MG63 (cell line): ENCODE measurements around the gene GPR153. TPM values are rescaled to one million over a fixed set of nuclear protein-coding genes. Genes with fewer than 3 reads are reported as not detected.
A peak's percentile ranks its signal among the peaks of the same experiment; 100 is the strongest.

ENCODE experiments used
- DNase-seq: peaks from one replicate; pipeline ENCODE4 v3.0.0-alpha.2; 2020
- H3K27me3 ChIP-seq: fragments of 250-450 bp; sonication (Bioruptor Pico); 2 replicates; pipeline ENCODE4 v1.5.1; 2020; ENCODE audit warnings: mild to moderate bottlenecking, moderate library complexity
- H3K36me3 ChIP-seq: fragments of 250-450 bp; sonication (Bioruptor Pico); 2 replicates; pipeline ENCODE4 v1.5.1; 2020; ENCODE audit warnings: mild to moderate bottlenecking, moderate library complexity
- H3K4me3 ChIP-seq: fragments of 250-450 bp; sonication (Bioruptor Pico); 2 replicates; pipeline ENCODE4 v1.5.1; 2020; ENCODE audit warnings: mild to moderate bottlenecking, moderate library complexity
- H3K9me3 ChIP-seq: fragments of 250-450 bp; sonication (Bioruptor Pico); 2 replicates; pipeline ENCODE4 v1.5.1; 2020; ENCODE audit warnings: mild to moderate bottlenecking, moderate library complexity
- total RNA-seq: library from RNA; depleted of rRNA; stranded (reverse); fragments of >200 nt; shearing (Covaris generic); gene quantifications from 2 replicates; pipeline ENCODE4 v1.2.3, GENCODE V29; 2014; ENCODE audit warnings: low replicate concordance

Gene GPR153
- total RNA-seq, 1 experiment from 2014 or later = 6.3 TPM

DNA sequence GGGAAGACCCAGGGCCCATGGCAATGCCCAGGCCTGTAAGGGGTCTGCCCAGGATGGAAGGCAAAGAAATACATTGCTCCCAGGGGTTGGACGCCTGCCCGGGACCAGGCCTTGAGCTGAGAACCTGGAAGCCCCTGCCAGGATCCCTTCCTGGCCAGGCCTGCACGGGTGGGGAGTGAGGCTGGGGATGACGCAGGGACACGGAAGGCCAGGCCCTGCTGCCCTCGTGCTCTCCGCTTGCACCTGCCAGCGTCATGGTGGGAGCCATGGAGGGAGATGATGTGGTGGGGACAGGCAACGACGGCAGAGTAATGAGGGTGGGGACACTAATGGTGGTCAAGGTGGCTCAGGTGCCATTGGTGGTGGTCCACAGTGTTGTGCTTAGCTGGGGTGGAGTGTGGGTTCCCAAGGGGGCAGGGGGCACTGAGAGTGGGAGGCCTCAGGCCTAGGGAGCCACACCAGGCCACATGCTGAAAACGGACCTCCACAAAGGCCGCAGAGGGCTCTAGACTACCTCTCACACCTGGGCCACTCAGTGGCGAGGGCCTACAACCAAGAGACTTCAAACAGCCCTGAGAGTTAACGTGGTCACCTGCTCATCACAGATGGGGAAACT is 12.6 kb downstream of the GPR153 start:
- no peaks in the 10 kb centered on the region for H3K36me3 ChIP-seq
- H3K9me3 ChIP-seq = no peaks in the 10 kb centered on the region
- H3K4me3 ChIP-seq = no peak overlapping the region
- no peak for DNase-seq
- H3K27me3 ChIP-seq = peaks cover 9% of the 10 kb centered on the region

DNA sequence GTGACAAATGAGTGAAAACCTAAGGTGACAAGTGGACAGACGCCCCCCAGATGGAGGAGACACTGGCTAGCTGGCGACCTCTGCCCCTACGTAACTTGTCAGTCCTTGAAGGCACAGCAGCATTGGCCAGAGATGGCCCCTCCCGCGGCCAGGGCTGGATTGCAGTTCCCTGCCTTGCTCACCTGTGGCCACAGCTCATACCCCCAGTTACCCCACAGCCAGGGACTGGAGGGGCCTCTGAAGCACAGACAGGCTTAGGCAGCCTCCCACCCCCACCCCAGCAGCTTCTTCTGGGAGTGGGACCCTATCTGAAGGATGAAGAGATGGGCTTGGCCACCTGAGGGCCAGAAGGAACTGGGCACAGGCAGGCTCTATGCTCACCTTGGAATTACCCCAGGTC is 13.2 kb downstream of the GPR153 start:
- Histone ChIP-seq H3K9me3 (no peaks in the 10 kb centered on the region), H3K36me3 (no peaks in the 10 kb centered on the region), H3K27me3 (peaks cover 12% of the 10 kb centered on the region), H3K4me3 (no peak overlapping the region)
- no peak for DNase-seq

DNA sequence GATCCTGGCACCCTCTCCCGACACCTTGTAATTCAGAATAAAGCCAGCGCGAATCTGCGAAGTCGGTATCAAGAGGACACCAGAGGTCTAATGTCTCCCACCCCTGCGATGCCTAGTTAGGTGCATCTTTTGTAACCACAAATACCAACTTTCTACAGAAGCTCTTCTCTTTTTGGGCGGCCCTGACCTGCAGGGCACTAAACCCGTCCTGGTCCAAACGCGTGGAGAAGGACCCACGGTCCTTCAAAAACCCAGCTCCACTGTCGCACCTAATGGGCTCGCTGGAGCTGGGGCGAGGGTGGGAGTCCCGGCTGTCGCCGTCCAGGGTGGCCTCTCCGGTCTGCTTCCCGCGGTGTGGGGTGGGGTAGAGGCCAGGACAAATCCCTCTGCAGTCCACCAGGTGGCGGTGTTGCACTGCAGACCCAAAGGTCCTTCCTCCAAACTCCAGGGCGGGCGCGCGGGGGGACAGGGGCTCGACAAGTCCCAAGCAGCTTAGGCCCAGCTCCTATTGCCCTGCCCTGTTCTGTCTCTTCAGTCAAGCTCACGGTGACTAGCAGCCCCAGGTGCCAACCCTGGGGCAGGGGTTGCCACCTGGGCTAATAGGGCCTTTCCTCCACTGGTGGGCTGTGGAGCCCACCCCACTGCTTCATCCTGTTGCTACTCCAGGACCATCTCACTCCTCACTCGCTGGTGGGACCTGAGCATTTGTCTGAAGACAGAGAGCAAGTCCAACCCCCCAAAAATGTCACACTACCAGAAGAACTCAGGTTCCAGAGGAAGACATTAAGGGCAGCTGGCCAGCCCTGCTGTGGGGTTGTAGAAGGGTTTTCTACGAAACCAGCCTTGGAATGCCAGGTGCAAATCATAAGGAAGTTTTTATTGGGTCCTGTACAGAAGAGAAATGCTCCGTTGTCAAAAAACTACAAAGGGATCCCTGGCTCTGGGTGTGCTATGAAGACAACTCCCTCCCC is 14.1 kb downstream of the GPR153 start:
- no peak overlapping the region for H3K4me3 ChIP-seq

DNA sequence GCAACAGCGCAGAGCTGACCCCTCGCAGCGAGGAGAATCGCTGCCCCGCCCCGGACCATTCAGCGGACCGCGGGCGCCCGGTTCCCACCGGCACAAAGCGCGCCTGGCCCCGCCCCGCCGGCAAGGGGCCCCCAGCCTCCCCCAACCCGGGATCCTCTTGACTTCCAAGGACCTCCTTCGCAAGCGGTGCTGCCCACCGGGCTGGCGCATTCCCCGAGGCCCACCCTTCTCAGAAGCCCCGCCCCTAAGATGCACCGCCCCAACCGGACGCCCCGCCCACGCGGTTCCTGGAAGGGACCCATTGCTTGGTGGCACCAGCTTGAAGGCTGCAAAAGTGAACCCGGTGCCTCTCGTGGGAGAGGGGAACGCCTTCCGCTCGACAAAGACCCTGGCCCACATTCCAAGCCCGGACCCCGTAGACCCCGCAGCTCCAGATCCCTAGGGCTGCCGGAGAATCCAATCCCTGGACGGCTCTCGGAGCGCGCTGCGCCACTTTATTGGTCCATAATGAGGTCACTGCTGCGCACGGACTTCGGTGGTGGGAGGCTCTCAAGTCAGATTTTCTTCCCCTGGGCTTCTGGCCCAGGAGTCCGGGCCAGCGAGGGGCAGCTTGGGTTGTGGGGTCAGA is 14.9 kb downstream of the GPR153 start:
- Histone ChIP-seq H3K4me3 (peak overlapping the region; percentile 10; the same call in 1 of the 2 replicates), H3K36me3 (no peaks in the 10 kb centered on the region), H3K9me3 (no peaks in the 10 kb centered on the region), H3K27me3 (peaks cover 17% of the 10 kb centered on the region)
- DNase-seq = no peak

More for the DNA sequence above, 14.1 kb downstream of the GPR153 start:
- peak; percentile 67 for DNase-seq
- no peaks in the 10 kb centered on the region for H3K9me3 ChIP-seq
- H3K36me3 ChIP-seq = no peaks in the 10 kb centered on the region
- H3K27me3 ChIP-seq = peaks cover 16% of the 10 kb centered on the region

DNA sequence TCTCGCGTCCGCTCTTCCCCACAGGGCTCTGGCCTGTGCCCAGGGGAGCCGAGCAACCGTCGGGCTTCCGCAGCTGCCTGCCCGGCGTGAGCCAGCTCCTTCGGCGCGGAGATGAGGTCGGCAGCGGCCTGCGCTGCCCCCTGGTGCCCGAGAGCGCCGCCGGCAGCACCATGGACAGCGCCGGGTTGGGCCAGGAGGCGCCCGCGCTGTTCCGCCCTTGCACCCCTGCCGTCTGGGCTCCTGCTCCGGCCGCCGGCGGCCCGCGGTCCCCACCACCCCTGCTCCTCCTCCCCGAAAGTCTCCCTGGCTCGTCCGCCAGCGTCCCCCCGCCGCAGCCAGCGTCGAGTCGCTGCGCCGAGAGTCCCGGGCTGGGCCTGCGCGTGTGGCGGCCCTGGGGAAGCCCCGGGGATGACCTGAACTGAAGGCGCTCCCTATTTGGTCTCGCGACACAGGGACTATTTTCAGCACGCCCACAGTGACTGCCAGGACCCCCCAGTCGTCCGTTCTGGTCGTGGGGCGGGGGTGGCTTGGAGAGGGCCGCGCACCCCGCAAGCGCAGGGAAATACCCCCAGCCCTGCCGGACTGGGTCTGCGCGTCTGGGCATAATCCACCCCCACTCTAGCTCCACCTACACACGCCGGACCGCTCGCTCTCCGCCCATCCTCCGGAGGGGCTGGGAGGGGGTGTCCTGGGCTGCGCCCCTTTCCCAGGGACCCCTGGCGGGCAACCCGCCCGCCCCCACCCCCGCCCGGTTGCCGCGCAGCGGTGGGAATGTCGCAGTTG is 15.6 kb downstream of the GPR153 start:
- Histone ChIP-seq H3K27me3 (peaks cover 17% of the 10 kb centered on the region), H3K36me3 (no peaks in the 10 kb centered on the region), H3K4me3 (peak overlapping the region; percentile 6; the same call in 1 of the 2 replicates), H3K9me3 (no peaks in the 10 kb centered on the region)
- peak; percentile 84 for DNase-seq

DNA sequence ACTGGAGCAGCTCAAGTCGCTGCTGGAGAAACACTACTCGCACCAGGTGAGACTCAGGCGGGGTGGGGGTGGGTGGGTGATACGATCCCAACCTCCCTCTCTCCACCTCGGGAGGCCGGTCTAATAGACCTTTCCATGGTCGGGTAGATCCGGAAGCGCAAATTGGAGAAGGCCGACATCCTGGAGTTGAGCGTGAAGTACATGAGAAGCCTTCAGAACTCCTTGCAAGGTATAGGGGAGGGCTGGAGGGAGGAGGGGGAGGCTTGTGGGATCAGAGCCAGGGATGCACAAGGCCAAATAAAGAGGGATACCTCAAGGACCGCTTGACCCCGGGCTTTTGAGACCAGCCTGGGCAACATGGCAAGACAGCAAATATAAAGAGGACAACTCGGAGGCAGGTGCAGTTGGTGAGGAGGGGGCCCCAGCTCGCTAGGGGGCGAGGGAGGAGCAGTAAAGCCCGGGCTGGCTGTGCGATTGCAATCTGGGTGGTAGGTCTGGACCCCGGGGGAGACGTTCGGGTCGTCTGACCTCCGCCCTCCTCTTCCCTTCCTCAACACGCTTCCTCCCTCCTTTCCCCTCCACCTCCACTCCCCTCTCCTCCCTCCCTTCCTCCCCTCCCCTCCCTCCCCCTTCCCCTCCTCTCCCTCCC is 16.4 kb downstream of the GPR153 start:
- Histone ChIP-seq H3K36me3 (no peaks in the 10 kb centered on the region), H3K4me3 (no peak overlapping the region), H3K9me3 (no peaks in the 10 kb centered on the region), H3K27me3 (peaks cover 17% of the 10 kb centered on the region)
- DNase-seq = no peak

DNA sequence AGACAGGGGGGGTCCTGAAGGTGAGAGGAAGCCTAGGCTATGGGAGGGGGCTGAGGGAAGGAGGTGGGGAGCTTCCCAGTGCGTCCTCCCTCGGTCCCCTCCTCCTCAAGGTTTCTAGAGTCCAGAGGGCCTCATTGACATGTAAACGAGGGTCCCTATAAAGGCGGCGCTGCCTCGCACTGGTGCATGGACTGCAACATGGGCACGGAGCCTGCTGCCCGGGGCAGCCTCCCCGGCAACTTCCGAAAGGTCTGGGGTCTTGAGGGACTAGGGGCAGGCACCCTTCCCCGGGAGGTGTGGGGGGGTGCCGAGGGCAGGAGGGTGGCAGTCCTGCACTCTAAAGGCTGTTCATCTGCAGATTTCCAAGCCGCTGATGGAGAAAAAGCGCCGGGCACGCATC is 16.9 kb downstream of the GPR153 start, which contains the start of gene HES3:
HES3 (plus strand) TSS at position 187 of the 400 bp plus-strand sequence; CDS start at position 374, 187 bp downstream.
- no peaks in the 10 kb centered on the region for H3K9me3 ChIP-seq
- H3K4me3 ChIP-seq = no peak within 1 kb of the TSS
- peaks cover 17% of the 10 kb centered on the region for H3K27me3 ChIP-seq
- no peak for DNase-seq
- H3K36me3 ChIP-seq = no peaks in the 10 kb centered on the region

DNA sequence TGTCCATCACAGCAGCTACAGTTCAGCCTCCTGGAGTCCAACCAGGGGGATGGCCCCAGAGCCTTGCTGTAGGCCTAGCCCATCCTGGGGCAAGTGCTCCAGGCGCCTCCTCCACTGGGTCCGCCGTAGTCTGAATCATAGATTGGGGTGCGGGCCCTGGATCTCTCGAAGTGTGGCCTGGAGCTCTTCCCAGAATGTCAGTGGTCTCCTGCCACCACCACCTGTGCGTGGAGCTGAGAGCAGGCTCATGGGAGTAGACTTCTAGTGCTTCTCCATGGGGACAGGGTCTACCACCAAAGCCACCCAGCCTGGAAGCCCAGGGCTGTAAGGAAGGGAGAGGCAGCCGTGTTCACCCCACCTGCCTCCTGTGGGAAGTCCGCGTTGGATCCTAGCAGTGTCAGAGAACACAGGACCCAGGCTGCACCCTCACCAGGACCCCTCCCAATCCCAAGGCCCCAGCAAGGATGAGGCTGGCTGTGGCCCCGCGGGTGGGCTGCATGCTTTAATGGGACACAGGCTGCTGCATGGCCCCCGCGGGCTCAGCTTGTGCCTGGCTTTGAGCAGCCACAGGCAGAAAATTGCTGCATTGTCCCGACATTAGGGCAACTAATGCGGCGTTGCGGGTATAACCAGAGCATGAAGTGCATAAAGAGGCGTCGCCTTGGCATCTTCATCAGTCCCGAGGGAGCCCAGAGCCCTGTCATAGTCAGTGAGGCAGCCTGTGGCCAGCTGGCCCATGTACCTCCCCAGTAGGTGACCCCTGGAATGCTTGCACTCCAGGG is 17.7 kb downstream of the GPR153 start:
- no peaks in the 10 kb centered on the region for H3K36me3 ChIP-seq
- DNase-seq = no peak
- H3K27me3 ChIP-seq = peaks cover 17% of the 10 kb centered on the region
- H3K4me3 ChIP-seq = no peak overlapping the region
- H3K9me3 ChIP-seq = no peaks in the 10 kb centered on the region

DNA sequence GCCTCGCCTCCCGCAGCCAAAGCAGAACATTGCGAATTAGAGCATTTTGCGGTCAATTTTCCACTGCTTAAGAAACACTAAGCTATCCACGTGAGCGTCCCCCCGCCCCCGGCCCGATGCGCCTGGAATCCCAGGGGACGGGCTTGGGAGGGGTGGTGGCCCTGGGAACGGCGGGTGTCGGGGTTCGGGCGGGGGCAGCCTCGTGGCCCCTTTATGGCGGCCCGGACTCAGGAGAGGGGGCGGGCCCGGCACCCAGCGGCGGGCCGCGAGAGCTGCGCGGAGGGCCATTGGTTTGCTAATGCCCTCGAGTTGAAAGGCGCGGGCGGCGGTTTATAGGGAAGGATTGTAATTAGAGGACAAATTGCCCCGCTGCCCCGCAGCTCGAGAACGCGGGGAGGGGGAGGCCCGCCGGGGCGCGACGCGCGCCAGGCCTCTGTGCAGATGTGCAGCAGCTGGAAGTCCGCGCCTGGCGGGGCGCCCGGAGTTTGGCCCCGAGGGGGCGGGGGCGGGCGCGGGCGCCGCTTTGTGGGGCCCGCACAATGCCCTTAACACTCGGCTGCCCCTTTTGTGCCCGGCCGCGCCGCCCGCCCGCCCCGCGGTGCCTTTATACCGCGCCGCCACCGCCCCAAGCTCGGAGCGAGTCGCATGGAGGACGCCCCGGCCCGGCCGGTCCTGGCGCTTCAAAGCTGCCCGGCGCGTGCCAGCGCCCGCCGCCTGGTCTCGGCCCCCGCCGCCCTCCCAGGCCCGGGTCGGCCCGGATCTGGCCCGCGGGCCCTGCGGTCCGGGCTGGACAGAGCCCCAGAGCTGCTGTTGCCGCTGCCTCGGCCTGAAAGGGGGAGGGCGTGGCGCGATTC is 18.8 kb downstream of the GPR153 start:
- Histone ChIP-seq H3K4me3 (no peak overlapping the region), H3K27me3 (peaks cover 17% of the 10 kb centered on the region), H3K36me3 (no peaks in the 10 kb centered on the region), H3K9me3 (no peaks in the 10 kb centered on the region)
- no peak for DNase-seq

DNA sequence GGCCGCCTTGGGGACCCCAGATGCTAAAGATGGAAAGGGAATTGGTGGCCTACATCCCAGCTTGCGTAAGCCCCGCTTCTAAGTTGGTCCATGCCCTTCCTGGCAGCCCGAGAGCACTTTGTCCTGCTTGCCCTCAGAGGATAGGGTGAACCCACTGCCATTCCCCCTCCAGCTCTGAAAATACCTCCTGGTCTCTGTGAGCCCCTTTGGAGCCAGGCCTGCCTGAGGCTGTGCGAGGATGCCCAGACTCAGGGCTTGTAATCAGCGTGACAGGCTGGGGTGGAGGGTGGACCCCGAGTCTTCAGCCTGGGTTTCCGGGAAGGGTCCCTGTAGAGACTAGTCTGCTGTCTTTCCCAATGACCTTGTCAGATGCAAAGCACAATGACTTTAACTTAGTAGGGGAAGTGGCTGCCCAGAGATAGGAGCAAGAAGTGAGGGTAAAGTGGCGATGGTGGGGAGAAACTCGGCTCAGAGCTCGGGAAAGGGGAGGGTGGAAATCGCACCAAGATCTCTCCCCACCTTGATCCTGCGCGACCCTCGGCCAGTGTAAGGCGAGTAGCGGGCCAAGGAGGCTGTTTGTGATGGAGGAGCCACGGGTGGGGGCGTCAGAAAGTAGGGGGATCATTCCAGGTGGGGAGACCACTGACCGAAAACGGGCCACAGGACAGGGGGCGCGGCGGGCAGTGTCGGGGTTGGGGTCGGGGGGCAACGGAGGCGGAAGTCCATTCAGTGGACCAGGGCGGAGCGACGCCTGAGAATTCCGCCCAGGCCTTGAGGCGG is 19.6 kb downstream of the GPR153 start:
- DNase-seq = no peak
- no peaks in the 10 kb centered on the region for H3K9me3 ChIP-seq
- peaks cover 16% of the 10 kb centered on the region for H3K27me3 ChIP-seq
- no peak overlapping the region for H3K4me3 ChIP-seq
- H3K36me3 ChIP-seq = no peaks in the 10 kb centered on the region

DNA sequence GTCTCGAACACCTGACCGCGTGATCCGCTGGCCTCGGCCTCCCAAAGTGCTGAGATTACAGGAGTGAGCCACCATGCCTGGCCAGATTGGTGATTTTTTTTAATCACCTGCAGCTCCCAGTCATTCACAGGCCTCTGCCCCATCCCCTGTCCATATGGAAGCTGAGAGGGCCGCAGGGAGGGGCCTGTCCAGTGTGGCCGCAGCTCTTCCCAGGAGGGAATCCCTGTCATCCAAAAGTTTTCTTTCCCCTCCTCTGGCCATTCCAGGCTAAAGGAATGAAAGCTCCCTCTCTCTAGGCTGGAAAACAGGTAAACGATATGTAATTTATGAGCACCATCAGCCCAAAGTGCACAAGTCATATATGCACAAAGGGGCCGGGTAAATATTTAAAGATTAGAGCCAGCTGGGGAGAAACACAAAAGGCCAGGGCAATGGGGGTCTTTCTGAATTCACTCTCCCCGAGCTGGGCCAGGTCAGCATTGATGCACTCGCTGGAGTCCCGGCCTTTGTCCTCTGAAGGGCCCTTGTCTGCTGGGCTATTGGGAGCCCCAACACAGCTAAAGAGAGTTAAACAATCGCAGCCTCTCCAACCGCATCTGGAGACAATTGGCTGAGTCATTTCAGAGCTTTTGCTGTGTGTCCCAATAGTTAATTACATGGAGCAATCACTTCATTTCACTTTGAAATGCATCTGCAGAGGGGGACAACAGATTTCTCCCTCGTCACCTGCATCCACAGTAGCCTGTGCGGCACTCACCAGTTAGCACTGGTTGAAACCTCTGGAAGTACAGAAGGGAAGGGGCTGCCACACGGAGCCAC is 20.7 kb downstream of the GPR153 start:
- Histone ChIP-seq H3K9me3 (no peaks in the 10 kb centered on the region), H3K36me3 (no peaks in the 10 kb centered on the region), H3K27me3 (peaks cover 8% of the 10 kb centered on the region), H3K4me3 (no peak overlapping the region)
- DNase-seq = no peak

DNA sequence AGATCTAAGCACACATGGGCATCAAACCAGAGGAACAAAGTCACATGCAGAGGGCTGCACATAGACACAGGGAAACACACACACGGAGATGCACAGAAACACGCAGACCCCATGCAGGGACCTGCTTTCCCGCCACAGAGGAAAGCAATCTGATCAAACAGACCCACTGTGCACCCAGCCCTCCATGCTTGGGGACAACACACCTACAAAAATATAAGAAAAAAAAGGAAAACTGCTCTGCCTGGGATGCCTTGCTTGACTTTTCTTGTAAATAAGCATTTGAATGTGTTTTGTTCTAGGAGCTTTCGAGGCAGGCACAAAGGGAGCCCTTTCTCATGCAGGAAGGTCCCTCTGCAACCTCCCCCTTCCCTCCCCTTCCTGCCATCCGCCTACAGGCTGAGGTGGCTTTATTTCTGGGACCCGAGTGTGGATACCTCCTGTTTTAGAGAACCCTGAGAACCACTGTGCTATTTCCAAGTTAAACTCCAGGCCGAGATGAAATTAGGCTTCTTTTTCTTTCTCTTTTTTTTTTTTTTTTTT is 21.6 kb downstream of the GPR153 start:
- H3K9me3 ChIP-seq = no peaks in the 10 kb centered on the region
- DNase-seq = no peak
- peaks cover 8% of the 10 kb centered on the region for H3K27me3 ChIP-seq
- H3K36me3 ChIP-seq = peaks cover 4% of the 10 kb centered on the region
- no peak overlapping the region for H3K4me3 ChIP-seq

DNA sequence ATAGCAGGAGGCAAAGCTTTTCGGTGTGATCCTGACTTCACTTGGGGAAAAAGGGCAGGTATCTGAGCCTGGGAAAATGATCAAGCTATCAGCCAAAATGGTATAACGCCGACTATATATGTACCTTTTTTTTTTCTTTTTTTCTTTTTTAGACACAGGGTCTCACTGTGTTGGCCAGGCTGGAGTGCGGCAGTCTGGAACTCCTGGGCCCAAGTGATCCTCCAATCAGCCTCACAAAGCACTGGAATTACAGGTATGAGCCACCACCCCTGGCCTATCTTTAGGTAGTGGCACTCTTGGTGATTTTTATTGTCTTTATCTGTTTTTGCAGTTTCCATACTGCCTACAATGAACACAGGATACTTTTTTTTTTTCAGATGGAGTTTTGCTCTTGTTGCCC is 23.8 kb downstream of the GPR153 start:
- H3K9me3 ChIP-seq = no peaks in the 10 kb centered on the region
- DNase-seq = no peak
- no peak overlapping the region for H3K4me3 ChIP-seq
- peaks cover 24% of the 10 kb centered on the region for H3K36me3 ChIP-seq
- H3K27me3 ChIP-seq = peaks cover 4% of the 10 kb centered on the region
